Astrocyte of the cerebellum (primary cell): ENCODE measurements around the gene EPHX1.
"Not testable (repeated sequence)": the region's sequence is repeated elsewhere in the genome, so short reads cannot be mapped to it uniquely, and the experiment has no call there.

ENCODE experiments used
- DNase-seq: peaks from one replicate; pipeline ENCODE4 v3.0.0-alpha.2; 2011; ENCODE audit warnings: low read depth
- H3K4me3 ChIP-seq: 2 replicates; pipeline ENCODE4 v1.5.1; 2011; ENCODE audit warnings: mild to moderate bottlenecking, low read depth, low read length, moderate library complexity
- in situ Hi-C: cut with HindIII; loops from 2 replicates; pipeline ENCODE4 v1.10.0; 2017; ENCODE audit warnings: low sequenced_read_pairs
- TF ChIP-seq, protein P1 (sequence below): IDR thresholded peaks from 2 replicates; pipeline ENCODE4 v1.5.1; 2012; ENCODE audit warnings: low read length, low read depth, moderate library complexity, mild to moderate bottlenecking; ENCODE audit errors: missing control alignments

Gene EPHX1

DNA sequence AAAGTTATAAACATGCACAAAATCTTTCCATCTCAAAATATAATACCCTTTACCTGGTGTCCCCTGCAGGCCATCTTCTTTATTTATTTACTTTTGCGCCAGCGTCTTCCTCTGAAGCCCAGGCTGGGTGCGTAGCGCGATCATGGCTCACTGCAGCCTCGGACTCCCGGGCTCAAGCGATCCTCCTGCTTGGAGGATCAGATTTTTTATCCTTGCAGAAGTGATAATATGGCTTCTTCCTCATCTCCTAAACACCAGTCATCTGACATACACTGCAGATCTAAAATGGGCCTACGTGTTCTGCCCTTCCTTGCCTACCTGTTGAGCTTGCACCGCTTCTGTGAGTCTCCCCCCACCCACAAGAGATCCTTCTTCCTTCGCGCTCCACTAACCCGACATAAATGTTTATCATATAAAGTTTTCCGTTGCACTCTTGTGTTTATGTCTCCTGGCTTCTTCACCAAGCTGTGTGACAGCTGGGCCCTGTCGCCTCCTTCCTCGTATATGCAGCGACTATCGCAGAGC is 32.8 kb upstream of the EPHX1 start:
- in situ Hi-C loops = no loop called here
- peak overlapping the region; percentile 95 for H3K4me3 ChIP-seq
- no peak for DNase-seq
- TF ChIP-seq, protein P1, sequence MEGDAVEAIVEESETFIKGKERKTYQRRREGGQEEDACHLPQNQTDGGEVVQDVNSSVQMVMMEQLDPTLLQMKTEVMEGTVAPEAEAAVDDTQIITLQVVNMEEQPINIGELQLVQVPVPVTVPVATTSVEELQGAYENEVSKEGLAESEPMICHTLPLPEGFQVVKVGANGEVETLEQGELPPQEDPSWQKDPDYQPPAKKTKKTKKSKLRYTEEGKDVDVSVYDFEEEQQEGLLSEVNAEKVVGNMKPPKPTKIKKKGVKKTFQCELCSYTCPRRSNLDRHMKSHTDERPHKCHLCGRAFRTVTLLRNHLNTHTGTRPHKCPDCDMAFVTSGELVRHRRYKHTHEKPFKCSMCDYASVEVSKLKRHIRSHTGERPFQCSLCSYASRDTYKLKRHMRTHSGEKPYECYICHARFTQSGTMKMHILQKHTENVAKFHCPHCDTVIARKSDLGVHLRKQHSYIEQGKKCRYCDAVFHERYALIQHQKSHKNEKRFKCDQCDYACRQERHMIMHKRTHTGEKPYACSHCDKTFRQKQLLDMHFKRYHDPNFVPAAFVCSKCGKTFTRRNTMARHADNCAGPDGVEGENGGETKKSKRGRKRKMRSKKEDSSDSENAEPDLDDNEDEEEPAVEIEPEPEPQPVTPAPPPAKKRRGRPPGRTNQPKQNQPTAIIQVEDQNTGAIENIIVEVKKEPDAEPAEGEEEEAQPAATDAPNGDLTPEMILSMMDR = no peak

DNA sequence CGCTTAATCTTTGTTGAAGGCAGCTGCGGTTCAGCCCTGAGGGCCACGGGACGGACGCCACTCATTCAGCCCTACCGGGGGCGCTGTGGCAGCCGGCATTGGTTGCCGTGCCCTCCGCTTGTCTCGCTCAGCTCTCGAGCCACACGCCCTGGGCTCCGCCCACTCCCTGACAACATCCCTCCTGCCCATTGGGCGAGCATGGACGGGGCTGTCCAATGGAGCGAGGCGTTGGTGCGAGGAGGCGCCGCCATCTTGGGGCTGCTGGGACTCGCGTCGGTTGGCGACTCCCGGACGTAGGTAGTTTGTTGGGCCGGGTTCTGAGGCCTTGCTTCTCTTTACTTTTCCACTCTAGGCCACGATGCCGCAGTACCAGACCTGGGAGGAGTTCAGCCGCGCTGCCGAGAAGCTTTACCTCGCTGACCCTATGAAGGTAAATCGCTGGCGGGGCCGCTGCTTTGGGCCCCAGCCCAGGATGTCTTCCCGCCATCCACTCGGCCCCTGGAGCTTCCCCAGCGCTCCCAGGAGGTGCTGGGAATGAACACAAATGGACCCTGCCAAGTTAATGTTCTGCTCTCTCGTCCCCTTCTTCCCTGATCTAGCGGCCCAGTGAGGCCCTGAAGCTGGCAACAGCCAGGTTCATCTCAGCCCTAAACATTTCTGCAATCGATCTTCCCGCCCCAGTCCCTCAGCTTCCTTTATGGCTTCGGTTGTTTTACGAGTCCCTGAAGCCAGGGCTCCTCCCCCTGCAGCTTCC is 32.2 kb upstream of the EPHX1 start, which contains the start of gene SRP9:
SRP9 (plus strand) TSS at position 244 of the 754 bp plus-strand sequence; CDS start at position 359, 115 bp downstream.
- in situ Hi-C loops = no loop called here
- DNase-seq = peak; percentile 96
- peak within 1 kb of the TSS; percentile 95 for H3K4me3 ChIP-seq
- TF ChIP-seq, protein P1 = peak; percentile 81

DNA sequence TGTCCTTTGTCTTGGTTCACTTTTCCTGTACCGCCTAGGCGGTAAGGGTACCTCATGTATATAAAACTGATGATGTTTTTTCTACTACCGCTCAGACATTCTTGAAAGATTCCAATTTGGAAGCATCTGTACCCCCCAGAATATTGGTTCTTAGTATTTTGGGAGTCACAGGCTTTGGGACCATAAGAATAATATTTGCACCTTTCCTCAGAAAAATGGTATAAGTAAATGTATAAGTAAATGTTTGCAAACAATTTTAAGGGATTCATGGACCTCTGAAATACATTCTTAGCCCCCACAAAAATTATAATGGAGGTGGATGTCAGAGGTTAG is 31.6 kb upstream of the EPHX1 start:
- TF ChIP-seq, protein P1 = no peak
- in situ Hi-C loops = no loop called here
- DNase-seq = no peak
- peak overlapping the region; percentile 95 for H3K4me3 ChIP-seq

DNA sequence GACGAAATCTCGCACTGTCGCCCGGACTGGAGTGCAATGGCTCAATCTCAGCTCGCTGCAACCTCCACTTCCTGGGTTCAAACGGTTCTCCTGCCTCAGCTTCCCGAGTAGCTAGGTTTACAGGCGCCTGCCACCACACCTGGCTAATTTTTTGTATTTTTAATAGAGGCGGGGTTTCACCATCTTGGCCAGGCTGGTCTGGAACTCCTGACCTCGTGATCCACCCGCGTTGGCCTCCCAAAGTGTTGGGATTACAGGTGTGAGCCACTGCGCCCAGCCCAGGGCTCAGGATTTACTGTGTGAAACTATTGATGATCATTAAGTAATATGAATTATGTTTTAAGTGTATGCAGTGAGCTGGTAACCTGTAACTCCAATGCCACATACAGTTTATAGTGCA is 30.8 kb upstream of the EPHX1 start:
- in situ Hi-C loops, DNase-seq: not testable (repeated sequence)
- H3K4me3 ChIP-seq = peak overlapping the region; percentile 95

DNA sequence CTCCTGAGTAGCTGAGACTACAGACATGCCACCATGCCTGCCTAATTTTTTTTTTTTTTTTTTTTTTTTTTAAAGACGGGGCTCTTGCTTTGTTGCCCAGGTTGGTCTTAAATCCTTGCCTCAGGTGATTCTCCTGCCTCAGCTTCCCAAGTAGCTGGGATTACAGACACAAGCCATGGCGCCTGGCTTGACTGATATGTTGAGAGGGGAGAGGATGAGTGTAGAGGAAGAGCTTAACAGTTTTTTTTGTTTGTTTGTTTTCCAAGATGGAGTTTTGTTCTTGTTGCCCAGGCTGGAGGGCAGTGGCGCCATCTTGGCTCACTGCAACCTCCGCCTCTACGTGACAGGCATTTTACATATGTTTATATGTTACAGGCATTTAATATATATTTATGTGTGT is 29.8 kb upstream of the EPHX1 start:
- no peak overlapping the region for H3K4me3 ChIP-seq
- TF ChIP-seq, protein P1 = no peak
- in situ Hi-C loops = no loop called here
- no peak for DNase-seq

DNA sequence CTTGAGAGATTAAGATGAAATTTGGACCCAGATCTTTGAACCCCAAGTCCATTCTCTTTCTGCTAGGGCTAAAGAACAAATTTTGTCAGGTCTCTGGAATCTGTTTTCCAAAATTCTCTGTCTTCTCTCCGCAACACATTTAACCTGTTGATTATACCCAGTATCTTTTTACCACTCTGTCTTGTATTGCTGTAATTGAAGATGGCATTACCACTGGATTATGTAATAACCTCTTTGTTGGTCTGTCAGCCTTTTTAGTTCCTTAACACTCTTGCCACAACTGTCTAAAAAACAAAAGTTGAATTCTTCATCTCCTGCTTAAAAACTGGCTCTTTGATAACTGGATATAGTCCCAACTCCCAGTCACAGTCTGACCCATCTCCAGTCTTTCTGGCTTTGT is 29.3 kb upstream of the EPHX1 start:
- TF ChIP-seq, protein P1 = no peak
- no peak overlapping the region for H3K4me3 ChIP-seq
- in situ Hi-C loops = no loop called here
- DNase-seq = no peak

DNA sequence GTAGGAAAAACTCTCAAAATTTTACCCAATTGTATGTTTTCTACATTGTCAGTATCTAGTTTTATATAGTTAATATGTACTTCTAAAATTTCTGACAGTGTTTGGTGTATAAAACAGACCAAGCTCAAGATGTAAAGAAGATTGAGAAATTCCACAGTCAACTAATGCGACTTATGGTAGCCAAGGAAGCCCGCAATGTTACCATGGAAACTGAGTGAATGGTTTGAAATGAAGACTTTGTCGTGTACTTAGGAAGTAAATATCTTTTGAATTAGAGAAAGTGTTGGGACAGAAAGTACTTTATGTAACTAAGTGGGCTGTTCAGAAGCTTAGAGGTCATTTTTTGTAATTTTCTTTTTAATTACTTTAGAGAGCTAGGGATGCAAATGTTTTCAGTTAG is 20.8 kb upstream of the EPHX1 start:
- in situ Hi-C loops, DNase-seq: not testable (repeated sequence)

More for the DNA sequence above, 20.8 kb upstream of the EPHX1 start:
- not testable (repeated sequence) for H3K4me3 ChIP-seq
